ENCODE measurements around the gene UST. TPM values are rescaled to one million over a fixed set of nuclear protein-coding genes. Genes with fewer than 3 reads are reported as not detected.
"Not testable (repeated sequence)": the region's sequence is repeated elsewhere in the genome, so short reads cannot be mapped to it uniquely, and the experiment has no call there.

The UST gene
- total RNA-seq, 1 donor, result 13.0 TPM

DNA sequence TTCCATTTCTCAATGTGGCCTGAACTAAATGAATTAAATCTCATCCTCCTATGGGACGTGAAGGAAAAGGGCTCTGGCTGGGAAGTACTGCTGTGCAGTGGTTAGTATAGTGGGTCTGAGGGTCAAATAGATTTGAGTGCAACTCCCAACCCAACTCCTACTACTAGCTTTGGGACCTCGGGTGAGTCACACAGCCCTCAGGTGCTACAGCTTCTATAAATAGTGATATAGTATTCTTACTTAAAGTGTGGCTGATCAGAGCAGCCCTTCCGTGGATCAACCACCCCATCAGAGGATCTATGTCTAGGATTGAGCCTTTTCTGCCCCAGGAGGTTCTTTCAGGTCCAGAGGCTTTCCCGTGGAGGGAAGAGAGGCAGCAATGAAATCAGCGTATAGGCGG is 904 bp upstream of the UST start:
- TF ChIP-seq, protein P1, sequence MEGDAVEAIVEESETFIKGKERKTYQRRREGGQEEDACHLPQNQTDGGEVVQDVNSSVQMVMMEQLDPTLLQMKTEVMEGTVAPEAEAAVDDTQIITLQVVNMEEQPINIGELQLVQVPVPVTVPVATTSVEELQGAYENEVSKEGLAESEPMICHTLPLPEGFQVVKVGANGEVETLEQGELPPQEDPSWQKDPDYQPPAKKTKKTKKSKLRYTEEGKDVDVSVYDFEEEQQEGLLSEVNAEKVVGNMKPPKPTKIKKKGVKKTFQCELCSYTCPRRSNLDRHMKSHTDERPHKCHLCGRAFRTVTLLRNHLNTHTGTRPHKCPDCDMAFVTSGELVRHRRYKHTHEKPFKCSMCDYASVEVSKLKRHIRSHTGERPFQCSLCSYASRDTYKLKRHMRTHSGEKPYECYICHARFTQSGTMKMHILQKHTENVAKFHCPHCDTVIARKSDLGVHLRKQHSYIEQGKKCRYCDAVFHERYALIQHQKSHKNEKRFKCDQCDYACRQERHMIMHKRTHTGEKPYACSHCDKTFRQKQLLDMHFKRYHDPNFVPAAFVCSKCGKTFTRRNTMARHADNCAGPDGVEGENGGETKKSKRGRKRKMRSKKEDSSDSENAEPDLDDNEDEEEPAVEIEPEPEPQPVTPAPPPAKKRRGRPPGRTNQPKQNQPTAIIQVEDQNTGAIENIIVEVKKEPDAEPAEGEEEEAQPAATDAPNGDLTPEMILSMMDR (IDR thresholded peaks at IDR 0.05; ENCODE audit: insufficient read depth, low read depth, low read length), result no peak
- H3K4me3 ChIP-seq (ENCODE audit: low read depth, low read length), result peak overlapping the region; percentile 83
- DNase-seq (ENCODE audit: low read depth), result peak; percentile 21

DNA sequence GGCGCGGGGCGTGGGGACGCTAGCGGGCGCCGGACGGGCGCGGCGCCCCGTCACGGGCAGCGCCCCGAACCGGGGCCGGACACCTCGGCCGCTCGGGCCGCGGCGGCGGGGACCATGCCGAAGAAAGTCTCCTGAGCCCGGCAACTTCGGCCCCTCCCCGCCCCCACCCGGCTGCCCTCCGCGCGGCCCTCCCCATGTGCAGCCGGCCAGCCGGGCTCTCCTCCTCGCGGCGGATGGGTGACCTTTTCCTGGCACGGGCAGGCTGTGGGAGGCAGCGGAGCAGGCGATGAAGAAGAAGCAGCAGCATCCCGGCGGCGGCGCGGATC is 278 bp downstream of the UST start:
- H3K4me3 ChIP-seq (ENCODE audit: low read depth, low read length), result peak overlapping the region; percentile 83
- TF ChIP-seq, protein P1 (IDR thresholded peaks at IDR 0.05; ENCODE audit: insufficient read depth, low read depth, low read length), result no peak
- DNase-seq (ENCODE audit: low read depth), result peak; percentile 50

DNA sequence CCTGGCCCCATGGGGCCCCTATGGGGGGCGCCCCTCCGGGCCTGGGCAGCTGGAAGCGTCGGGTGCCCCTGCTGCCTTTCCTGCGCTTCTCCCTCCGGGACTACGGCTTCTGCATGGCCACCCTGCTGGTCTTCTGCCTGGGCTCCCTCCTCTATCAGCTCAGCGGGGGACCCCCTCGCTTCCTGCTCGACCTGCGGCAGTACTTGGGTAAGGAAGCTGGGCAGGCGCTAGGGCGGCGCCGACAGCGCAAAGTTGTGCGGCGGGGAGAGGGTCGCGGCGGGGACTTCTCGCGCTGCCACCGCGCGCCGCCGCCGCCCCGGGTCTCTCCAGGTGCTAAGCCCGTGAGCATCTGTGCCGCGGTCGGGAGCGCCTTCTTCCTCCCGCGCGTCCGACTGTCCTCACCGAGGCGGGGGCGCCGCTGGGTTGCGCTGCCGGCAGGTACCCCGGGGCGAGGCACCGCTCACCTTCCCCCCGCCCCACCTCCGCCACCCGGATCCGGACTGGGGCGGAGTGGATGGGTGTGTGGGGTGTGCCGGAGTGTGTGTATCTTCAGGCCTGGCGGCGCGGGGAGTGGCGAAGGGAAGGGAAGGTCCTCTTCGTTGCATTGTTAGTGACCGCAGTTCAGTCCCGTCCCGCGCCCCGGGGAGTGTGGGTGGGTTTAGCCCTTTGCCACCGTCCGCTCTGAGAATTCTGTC is 788 bp downstream of the UST start:
- TF ChIP-seq, protein P1 (IDR thresholded peaks at IDR 0.05; ENCODE audit: insufficient read depth, low read depth, low read length), result no peak
- peak; percentile 21 for DNase-seq (ENCODE audit: low read depth)
- H3K4me3 ChIP-seq (ENCODE audit: low read depth, low read length), result peak overlapping the region; percentile 83

GRCh38 chr6:148749674-148750073 is 2.8 kb downstream of the UST start:
- TF ChIP-seq, protein P1 (IDR thresholded peaks at IDR 0.05; ENCODE audit: insufficient read depth, low read depth, low read length), result no peak
- no peak for DNase-seq (ENCODE audit: low read depth)
- H3K4me3 ChIP-seq (ENCODE audit: low read depth, low read length), result no peak overlapping the region

DNA sequence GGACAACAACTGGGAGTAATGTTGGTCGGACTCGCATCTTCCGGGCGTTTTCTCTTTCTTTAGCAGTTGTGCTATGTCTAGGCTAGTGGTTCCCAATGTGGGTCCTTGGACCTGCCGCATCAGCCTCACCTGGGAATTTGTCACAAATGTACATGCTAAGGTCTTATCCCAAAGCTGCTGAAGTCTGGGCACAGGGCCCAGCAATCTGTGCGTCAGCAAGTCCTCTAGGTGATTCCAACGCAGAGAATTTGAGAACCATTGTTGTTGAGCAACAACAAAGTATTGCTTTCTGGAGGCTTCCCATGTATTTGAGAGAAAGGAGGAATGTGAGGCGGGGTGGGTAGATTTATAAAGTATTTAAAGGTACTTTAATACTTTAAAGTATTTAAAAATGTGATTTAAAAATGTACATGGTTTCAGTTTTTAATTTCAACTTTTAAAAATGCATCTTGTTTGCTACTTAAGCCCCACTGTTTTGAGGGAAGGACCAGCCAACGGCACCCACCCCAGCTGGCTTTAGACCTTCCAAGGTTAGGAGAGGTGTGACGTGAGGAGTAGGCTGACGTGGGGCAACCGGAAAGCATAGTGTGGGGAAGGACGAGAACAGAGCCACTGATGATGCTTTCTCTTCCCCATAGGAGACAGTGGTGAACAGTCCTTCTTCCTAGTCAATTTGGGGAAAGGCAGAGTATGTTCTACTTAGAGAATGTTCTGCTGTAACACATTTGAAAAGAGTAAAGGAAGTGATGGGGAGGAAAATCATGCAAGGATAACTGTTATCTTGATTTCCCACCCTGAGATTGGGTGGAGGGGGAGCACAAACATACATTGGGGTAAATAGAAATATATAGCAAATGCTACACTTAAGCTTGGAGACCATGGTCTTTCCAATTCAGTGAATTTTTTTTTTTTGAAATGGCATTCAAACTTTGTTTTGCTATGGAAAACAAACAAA is 4.3 kb downstream of the UST start:
- TF ChIP-seq, protein P1 (IDR thresholded peaks at IDR 0.05; ENCODE audit: insufficient read depth, low read depth, low read length), result no peak
- no peak for DNase-seq (ENCODE audit: low read depth)

DNA sequence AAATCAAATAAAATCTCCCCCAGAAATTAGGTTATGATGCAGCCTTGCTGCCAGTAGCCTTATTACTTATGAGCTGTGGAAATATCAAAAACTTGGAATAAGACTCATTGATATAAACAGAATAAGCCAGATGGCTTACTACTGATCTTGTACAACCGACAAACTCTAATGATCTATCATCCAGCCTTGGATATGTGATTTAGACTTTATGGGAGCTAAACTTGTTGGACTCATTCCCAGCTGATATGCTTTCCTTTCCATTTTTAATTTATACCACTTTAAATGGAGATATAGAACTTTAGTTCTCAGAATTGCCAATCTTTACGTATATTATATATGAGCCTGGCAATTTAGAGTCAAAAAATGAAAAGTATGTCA is 5.0 kb downstream of the UST start:
- no peak for DNase-seq (ENCODE audit: low read depth)
- H3K4me3 ChIP-seq (ENCODE audit: low read depth, low read length), result no peak overlapping the region
- TF ChIP-seq, protein P1 (IDR thresholded peaks at IDR 0.05; ENCODE audit: insufficient read depth, low read depth, low read length), result no peak

More for the DNA sequence above, 4.3 kb downstream of the UST start:
- no peak overlapping the region for H3K4me3 ChIP-seq (ENCODE audit: low read depth, low read length)

DNA sequence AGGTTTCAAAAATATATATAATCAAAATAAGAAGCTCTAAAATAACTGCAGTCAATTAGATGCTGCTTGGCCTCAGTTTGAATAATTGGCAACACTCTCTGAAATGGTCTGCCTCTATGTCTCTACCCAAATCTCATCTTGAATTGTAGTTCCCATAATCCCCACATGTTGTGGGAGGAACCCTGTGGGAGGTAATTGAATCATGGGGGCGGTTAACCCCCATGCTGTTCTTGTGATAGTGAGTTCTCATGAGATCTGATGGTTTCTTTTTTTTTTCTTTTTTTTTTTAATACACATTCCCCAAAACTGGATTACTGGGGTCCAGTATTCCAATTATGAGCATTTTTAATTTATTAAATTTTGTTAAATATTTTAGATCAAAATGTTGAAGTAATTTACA is 8.5 kb downstream of the UST start:
- H3K4me3 ChIP-seq (ENCODE audit: low read depth, low read length); DNase-seq (ENCODE audit: low read depth): not testable (repeated sequence)
